ENCODE results near the gene CHMP4B.
"Not testable (repeated sequence)": the region's sequence is repeated elsewhere in the genome, so short reads cannot be mapped to it uniquely, and the experiment has no call there.

The CHMP4B gene

GRCh38 chr20:33790566-33790965 is 20.6 kb upstream of the CHMP4B start:
- DNase-seq = no peak

- no peak for DNase-seq
Measured at GRCh38 chr20:33791021-33791420, 20.1 kb upstream of the CHMP4B start.

- DNase-seq = no peak
Measured at GRCh38 chr20:33791540-33791939, 19.6 kb upstream of the CHMP4B start.

GRCh38 chr20:33791959-33792597 is 19.1 kb upstream of the CHMP4B start:
- no peak for DNase-seq

- DNase-seq = not testable (repeated sequence)
Measured at GRCh38 chr20:33792598-33792989, 18.6 kb upstream of the CHMP4B start.

- DNase-seq = peak; percentile 14
Measured at GRCh38 chr20:33793011-33793931, 17.9 kb upstream of the CHMP4B start.

- DNase-seq = no peak
Measured at GRCh38 chr20:33796263-33796906, 14.8 kb upstream of the CHMP4B start.

GRCh38 chr20:33796907-33797544 is 14.1 kb upstream of the CHMP4B start:
- no peak for DNase-seq

- no peak for DNase-seq
Measured at GRCh38 chr20:33798444-33798843, 12.7 kb upstream of the CHMP4B start.

GRCh38 chr20:33803921-33804337 is 7.2 kb upstream of the CHMP4B start:
- no peak for DNase-seq

GRCh38 chr20:33808388-33808787 is 2.8 kb upstream of the CHMP4B start:
- DNase-seq = no peak

- DNase-seq = no peak
Measured at GRCh38 chr20:33810259-33810658, 889 bp upstream of the CHMP4B start.

- DNase-seq = peak; percentile 48
Measured at GRCh38 chr20:33811776-33812151, 616 bp downstream of the CHMP4B start.

GRCh38 chr20:33812152-33812849 is 1.2 kb downstream of the CHMP4B start:
- peak; percentile 95 for DNase-seq

GRCh38 chr20:33812908-33813462 is 1.8 kb downstream of the CHMP4B start:
- peak; percentile 53 for DNase-seq

GRCh38 chr20:33814238-33814712 is 3.1 kb downstream of the CHMP4B start:
- no peak for DNase-seq

GRCh38 chr20:33815671-33816070 is 4.5 kb downstream of the CHMP4B start:
- no peak for DNase-seq

- no peak for DNase-seq
Measured at GRCh38 chr20:33816191-33816590, 5.0 kb downstream of the CHMP4B start.

- DNase-seq = no peak
Measured at GRCh38 chr20:33817411-33817810, 6.3 kb downstream of the CHMP4B start.

- no peak for DNase-seq
Measured at GRCh38 chr20:33819456-33819855, 8.3 kb downstream of the CHMP4B start.

GRCh38 chr20:33820362-33820761 is 9.2 kb downstream of the CHMP4B start:
- no peak for DNase-seq

GRCh38 chr20:33821270-33821836 is 10.2 kb downstream of the CHMP4B start:
- DNase-seq = no peak

Data from inflammatory macrophage treated with lipopolysaccharide for 4 hours (primary cell).